Activated CD8-positive, alpha-beta T cell treated with anti-CD3 and anti-CD28 coated beads for 36 hours (primary cell): Measurements from ENCODE around the gene ZSCAN2. TPM values are rescaled to one million over a fixed set of nuclear protein-coding genes. Genes with fewer than 3 reads are reported as not detected.
A peak's percentile ranks its signal among the peaks of the same experiment; 100 is the strongest.

Experiments used
- ATAC-seq: fragments of 200-7000 bp; cut with Tn5 transposase; one replicate; pipeline ENCODE4 v1.10.0; 2021; ENCODE audit warnings: mild to moderate bottlenecking, moderate library complexity
- CTCF ChIA-PET: fragments of 350-600 bp; sonication (Branson Sonifier 250); formaldehyde crosslinking; loops from one replicate; lab custom pipeline; 2021; ENCODE audit warnings: antibody characterized with exemption; lab: Charles Lee
- POLR2A ChIA-PET: fragments of 350-600 bp; sonication (Branson Sonifier 250); formaldehyde crosslinking; loops from one replicate; lab custom pipeline; 2021; ENCODE audit warnings: antibody characterized with exemption; lab: Charles Lee
- DNase-seq: peaks from one replicate; pipeline ENCODE4 v3.0.0-alpha.2; 2020
- H3K27ac Mint-ChIP-seq: one replicate; pipeline ENCODE4 v1.8.0; 2021; ENCODE audit warnings: mild to moderate bottlenecking, mixed read lengths
- H3K27me3 Mint-ChIP-seq: one replicate; pipeline ENCODE4 v1.8.0; 2021; ENCODE audit warnings: mixed read lengths
- H3K36me3 Mint-ChIP-seq: one replicate; pipeline ENCODE4 v1.8.0; 2021; ENCODE audit warnings: low read depth, mixed read lengths
- H3K4me1 Mint-ChIP-seq: one replicate; pipeline ENCODE4 v1.8.0; 2021; ENCODE audit warnings: low read depth, mixed read lengths
- H3K4me3 Mint-ChIP-seq: one replicate; pipeline ENCODE4 v1.8.0; 2021; ENCODE audit warnings: mild to moderate bottlenecking, moderate library complexity, mixed read lengths
- H3K9me3 Mint-ChIP-seq: one replicate; pipeline ENCODE4 v1.8.0; 2021; ENCODE audit warnings: mixed read lengths
- CTCF ChIP-seq: fragments of 200-600 bp; IDR thresholded peaks from one replicate; pipeline ENCODE4 v1.8.0; 2022; ENCODE audit warnings: antibody characterized with exemption, mild to moderate bottlenecking
- intact Hi-C: fragments of 100-400 bp; cut with micrococcal nuclease; formaldehyde crosslinking; loops from one replicate; pipeline ENCODE4 v1.10.0; 2022
- total RNA-seq, 2 experiments: library from RNA; stranded (reverse); gene quantifications; one replicate each; pipeline ENCODE4 v1.2.3, GENCODE V29; 2021

The ZSCAN2 gene
- total RNA-seq, 2 experiments from 2014 or later, result 6.6 to 7.6 TPM

DNA sequence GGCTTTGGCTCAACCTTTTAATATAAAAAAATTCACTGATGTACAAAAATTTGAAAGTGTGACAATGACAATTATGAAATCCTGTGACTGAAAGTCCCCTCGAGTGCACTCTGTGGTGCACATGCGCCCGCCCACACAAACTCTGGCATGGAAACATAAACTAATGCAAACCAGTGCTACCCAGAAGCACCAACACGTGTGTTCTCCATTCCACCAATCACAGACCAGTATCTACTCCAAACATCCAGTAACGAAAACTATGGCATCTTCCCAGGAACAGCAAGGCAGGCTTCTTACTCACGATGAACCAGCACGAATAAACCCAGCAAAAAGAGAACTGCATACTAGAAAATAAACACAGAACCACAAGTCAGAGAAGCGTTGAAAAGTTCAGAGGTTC is 68.9 kb downstream of the ZSCAN2 start:
- intact Hi-C loops, result no loop called here
- peak; percentile 82 for DNase-seq
- peak overlapping the region; percentile 76 for H3K27ac Mint-ChIP-seq
- ChIA-PET POLR2A (interaction anchor here (0.7 to 1.4 kb wide), 6 partner anchors 10 to 101 kb away, joined by 3 to 5 read pairs (median 3); partner anchors contain the start of gene ZSCAN2), CTCF (interaction anchor here (1.4 kb wide), 1 partner anchor 13 kb away, joined by 3 read pairs; no protein-coding TSS in a partner anchor)
- no peak overlapping the region for H3K4me3 Mint-ChIP-seq
- H3K9me3 Mint-ChIP-seq, result no peaks in the 10 kb centered on the region
- no peak for TF ChIP-seq CTCF
- peak; percentile 51 for ATAC-seq
- H3K27me3 Mint-ChIP-seq, result no peaks in the 10 kb centered on the region
- H3K4me1 Mint-ChIP-seq, result peaks cover 40% of the 10 kb centered on the region
- peaks cover 36% of the 10 kb centered on the region for H3K36me3 Mint-ChIP-seq

- intact Hi-C loops, result no loop called here
- H3K9me3 Mint-ChIP-seq, result no peaks in the 10 kb centered on the region
- H3K4me3 Mint-ChIP-seq, result no peak overlapping the region
- H3K27me3 Mint-ChIP-seq, result no peaks in the 10 kb centered on the region
- DNase-seq (no peak), ATAC-seq (no peak)
- TF ChIP-seq CTCF, result no peak
- H3K27ac Mint-ChIP-seq, result no peak overlapping the region
- ChIA-PET POLR2A (interaction anchor here (0.8 kb wide), 1 partner anchor 252 kb away, joined by 3 read pairs; no protein-coding TSS in a partner anchor), CTCF (no interaction called here)
- H3K36me3 Mint-ChIP-seq, result peaks cover 34% of the 10 kb centered on the region
- H3K4me1 Mint-ChIP-seq, result peaks cover 36% of the 10 kb centered on the region
These were observed 70.4 kb downstream of the ZSCAN2 start for GRCh38 chr15:84671211-84671610.

Other genes starting within 250 kb of the ZSCAN2 start
- 10 to 100 TPM; 12.4 to 12.5 TPM for gene WDR73, start 53.3 kb downstream of the ZSCAN2 start, total RNA-seq
- 1 to 10 TPM; 1.7 to 2.7 TPM for gene NMB, start 57.2 kb downstream of the ZSCAN2 start, total RNA-seq
- 10 to 100 TPM; 82.3 to 87.8 TPM for gene SEC11A, start 115.1 kb downstream of the ZSCAN2 start, total RNA-seq
- 10 to 100 TPM; 18.1 to 18.3 TPM for gene ZNF592, start 147.6 kb downstream of the ZSCAN2 start, total RNA-seq
- under 1 TPM; 0.04 to 0.16 TPM for gene ALPK3, start 216.3 kb downstream of the ZSCAN2 start, total RNA-seq